Lower leg skin (tissue), 4 donors: Measurements from ENCODE around the gene EYS. TPM values are rescaled to one million over a fixed set of nuclear protein-coding genes. Genes with fewer than 3 reads are reported as not detected.

ENCODE experiments used
- DNase-seq, 2 donors: peaks; one replicate each; pipeline ENCODE4 v3.0.0-alpha.2; 2019; ENCODE audit warnings: low spot score in 2 of 2
- H3K4me3 ChIP-seq: fragments of 200-600 bp; sonication (generic); 2 replicates; pipeline ENCODE4 v1.5.1; 2017; ENCODE audit warnings: mild to moderate bottlenecking, low read depth; ENCODE audit not compliant: poor library complexity, severe bottlenecking
- CTCF ChIP-seq, 3 donors: fragments of 450-650 bp; IDR thresholded peaks; one replicate each; pipeline ENCODE4 v1.5.1; 2016; ENCODE audit warnings: antibody characterized with exemption in 3 of 3, mild to moderate bottlenecking in 3 of 3, moderate library complexity in 2 of 3
- POLR2A ChIP-seq, 2 donors: fragments of 450-650 bp; IDR thresholded peaks; one replicate each; pipeline ENCODE4 v1.6.1; 2016 to 2017; ENCODE audit warnings: antibody characterized with exemption in 2 of 2, mild to moderate bottlenecking in 1 of 2, moderate library complexity in 1 of 2
- WGBS, 2 donors: methylation state at CpG; one replicate each; pipeline ENCODE4 v1.1.5; 2018; 5-methylcytosine and 5-hydroxymethylcytosine counted together
- intact Hi-C: fragments of 100-400 bp; cut with DNase I; formaldehyde crosslinking; loops from one replicate; pipeline ENCODE4 v1.15.0; 2023; ENCODE audit warnings: low total_unique reads
- total RNA-seq, 4 donors: library from RNA; depleted of rRNA; stranded (reverse); fragments of >200 nt; gene quantifications; one replicate each; pipeline ENCODE4 v1.1.0, GENCODE V29; 2016

Gene EYS
- total RNA-seq, 4 donors from 2014 or later, result 0.04 TPM; not detected in 3

GRCh38 chr6:64013011-64013410 is 1694.0 kb downstream of the EYS start:
- TF ChIP-seq CTCF (IDR thresholded peaks at IDR 0.05) (no peak), POLR2A (IDR thresholded peaks at IDR 0.05) (no peak)
- 64 to 72% methylated on average over 8 of the region's 8 CpGs for WGBS, 2 donors
- DNase-seq, result no peak
- intact Hi-C loops, result no loop called here
- no peak overlapping the region for H3K4me3 ChIP-seq

- no peak overlapping the region for H3K4me3 ChIP-seq
- TF ChIP-seq POLR2A (IDR thresholded peaks at IDR 0.05), result no peak
- TF ChIP-seq CTCF (IDR thresholded peaks at IDR 0.05), result no peak
- 49 to 55% methylated on average over 4 of the region's 4 CpGs for WGBS, 2 donors
- intact Hi-C loops, result no loop called here
- no peak for DNase-seq
Measured at GRCh38 chr6:64012351-64013001, 1694.5 kb downstream of the EYS start.

GRCh38 chr6:64010666-64011065 is 1696.4 kb downstream of the EYS start:
- H3K4me3 ChIP-seq, result no peak overlapping the region
- intact Hi-C loops, result no loop called here
- 86 to 92% methylated on average over 3 of the region's 3 CpGs for WGBS, 2 donors
- no peak for DNase-seq
- TF ChIP-seq CTCF (IDR thresholded peaks at IDR 0.05), result no peak
- no peak for TF ChIP-seq POLR2A (IDR thresholded peaks at IDR 0.05)

GRCh38 chr6:64010010-64010409 is 1697.0 kb downstream of the EYS start:
- no peak for TF ChIP-seq CTCF (IDR thresholded peaks at IDR 0.05)
- intact Hi-C loops, result no loop called here
- 96 to 97% methylated on average over 8 of the region's 8 CpGs for WGBS, 2 donors
- H3K4me3 ChIP-seq, result no peak overlapping the region
- DNase-seq, result no peak

GRCh38 chr6:64006246-64006645 is 1700.8 kb downstream of the EYS start:
- no peak overlapping the region for H3K4me3 ChIP-seq
- DNase-seq, result no peak
- TF ChIP-seq CTCF (IDR thresholded peaks at IDR 0.05) (no peak), POLR2A (IDR thresholded peaks at IDR 0.05) (no peak)
- intact Hi-C loops, result no loop called here
